Calu3 (cell line): ENCODE results near the gene ZNF335. TPM values are rescaled to one million over a fixed set of nuclear protein-coding genes. Genes with fewer than 3 reads are reported as not detected.

ENCODE experiments used
- BruUV-seq: library from RNA; stranded (reverse); fragments of 400-500 nt; replicated peaks from 2 replicates; lab custom pipeline; 2021; lab: Mats Ljungman, UMichigan
- CTCF ChIA-PET: fragments of 300-600 bp; sonication (Branson Sonifier 250); formaldehyde crosslinking; loops from one replicate; lab custom pipeline; 2022; ENCODE audit warnings: antibody characterized with exemption; lab: Charles Lee
- DNase-seq: peaks from one replicate; pipeline ENCODE4 v3.0.0; 2022
- H3K27ac Mint-ChIP-seq: one replicate; pipeline ENCODE4 v1.8.0; 2022; ENCODE audit warnings: mixed read lengths; ENCODE audit not compliant: unreplicated experiment
- H3K27me3 Mint-ChIP-seq: one replicate; pipeline ENCODE4 v1.8.0; 2022; ENCODE audit warnings: mixed read lengths; ENCODE audit not compliant: unreplicated experiment
- H3K36me3 Mint-ChIP-seq: one replicate; pipeline ENCODE4 v1.8.0; 2022; ENCODE audit warnings: mild to moderate bottlenecking, moderate library complexity, mixed read lengths; ENCODE audit not compliant: insufficient read depth, unreplicated experiment
- H3K4me1 Mint-ChIP-seq: one replicate; pipeline ENCODE4 v1.8.0; 2022; ENCODE audit warnings: mild to moderate bottlenecking, low read depth, mixed read lengths; ENCODE audit not compliant: unreplicated experiment
- H3K4me3 Mint-ChIP-seq: one replicate; pipeline ENCODE4 v1.8.0; 2022; ENCODE audit warnings: mild to moderate bottlenecking, low read depth, moderate library complexity, mixed read lengths; ENCODE audit not compliant: unreplicated experiment
- H3K9me3 Mint-ChIP-seq: one replicate; pipeline ENCODE4 v1.8.0; 2022; ENCODE audit warnings: low read depth, mixed read lengths; ENCODE audit not compliant: unreplicated experiment
- CTCF ChIP-seq: fragments of 200-600 bp; IDR thresholded peaks from one replicate; pipeline ENCODE4 v1.8.0; 2022; ENCODE audit warnings: antibody characterized with exemption; ENCODE audit not compliant: unreplicated experiment
- intact Hi-C: fragments of 100-400 bp; cut with micrococcal nuclease; formaldehyde crosslinking; loops from one replicate; pipeline ENCODE4 v1.10.0; 2022; ENCODE audit not compliant: unreplicated experiment
- total RNA-seq: library from RNA; stranded (reverse); gene quantifications from 2 replicates; pipeline ENCODE4 v1.2.3, GENCODE V29; 2022

The ZNF335 gene
- total RNA-seq, 1 experiment from 2014 or later: 31.9 TPM

GRCh38 chr20:46007671-46008070 lies 35.7 kb upstream of the ZNF335 start:
- TF ChIP-seq CTCF: no peak
- CTCF ChIA-PET: no interaction called here
- no peak overlapping the region for H3K4me3 Mint-ChIP-seq
- no peak overlapping the region for H3K27ac Mint-ChIP-seq
- BruUV-seq: no TSS peak
- H3K4me1 Mint-ChIP-seq: peaks cover 22% of the 10 kb centered on the region
- H3K36me3 Mint-ChIP-seq: no peaks in the 10 kb centered on the region
- H3K27me3 Mint-ChIP-seq: peaks cover 96% of the 10 kb centered on the region
- DNase-seq: no peak
- intact Hi-C loops: no loop called here
- H3K9me3 Mint-ChIP-seq: peaks cover 2% of the 10 kb centered on the region

GRCh38 chr20:46006964-46007363 lies 35.0 kb upstream of the ZNF335 start:
- TF ChIP-seq CTCF: no peak
- peaks cover 89% of the 10 kb centered on the region for H3K27me3 Mint-ChIP-seq

GRCh38 chr20:46006022-46006705 lies 34.2 kb upstream of the ZNF335 start:
- CTCF ChIA-PET: interaction anchor here (1.2 kb wide), 1 partner anchor 16 kb away, joined by 10 read pairs; no protein-coding TSS in a partner anchor
- Mint-ChIP-seq H3K27me3 (peaks cover 81% of the 10 kb centered on the region), H3K4me3 (no peak overlapping the region), H3K9me3 (no peaks in the 10 kb centered on the region), H3K27ac (no peak overlapping the region), H3K4me1 (peaks cover 13% of the 10 kb centered on the region), H3K36me3 (no peaks in the 10 kb centered on the region)
- DNase-seq: no peak
- TF ChIP-seq CTCF: no peak
- no TSS peak for BruUV-seq
- intact Hi-C loops: no loop called here

More at GRCh38 chr20:46006964-46007363, 35.0 kb upstream of the ZNF335 start:
- intact Hi-C loops: no loop called here
- no peak for DNase-seq
- CTCF ChIA-PET: interaction anchor here (1.2 kb wide), 1 partner anchor 16 kb away, joined by 10 read pairs; no protein-coding TSS in a partner anchor
- Mint-ChIP-seq H3K27ac (no peak overlapping the region), H3K4me1 (peaks cover 21% of the 10 kb centered on the region), H3K9me3 (peaks cover 2% of the 10 kb centered on the region), H3K36me3 (no peaks in the 10 kb centered on the region), H3K4me3 (no peak overlapping the region)
- no TSS peak for BruUV-seq

- no peaks in the 10 kb centered on the region for H3K9me3 Mint-ChIP-seq
- H3K36me3 Mint-ChIP-seq: no peaks in the 10 kb centered on the region
- intact Hi-C loops: no loop called here
- H3K27ac Mint-ChIP-seq: no peak overlapping the region
- no peak overlapping the region for H3K4me3 Mint-ChIP-seq
- no TSS peak for BruUV-seq
- H3K4me1 Mint-ChIP-seq: peaks cover under 1% of the 10 kb centered on the region
- no peak for TF ChIP-seq CTCF
- H3K27me3 Mint-ChIP-seq: peaks cover 80% of the 10 kb centered on the region
- DNase-seq: no peak
- CTCF ChIA-PET: interaction anchor here (0.6 to 1.6 kb wide), 3 partner anchors 9 to 225 kb away, joined by 3 to 12 read pairs (median 7); no protein-coding TSS in a partner anchor
Measured at GRCh38 chr20:46004889-46005473, 33.0 kb upstream of the ZNF335 start.
